ENCODE results near the gene INSR.

The INSR gene

GRCh38 chr19:7104747-7105447, 189.3 kb downstream of the INSR start:
- H3K36me3 ChIP-seq (ENCODE audit: low read depth) = no peaks in the 10 kb centered on the region
- H3K4me1 ChIP-seq (ENCODE audit: insufficient read depth, poor library complexity, severe bottlenecking) = no peaks in the 10 kb centered on the region
- no peaks in the 10 kb centered on the region for H3K27me3 ChIP-seq (ENCODE audit: insufficient read depth, poor library complexity, severe bottlenecking)
- H3K27ac ChIP-seq (ENCODE audit: poor library complexity, severe bottlenecking) = no peak overlapping the region
- ATAC-seq (ENCODE audit: low read depth) = no peak
- H3K4me3 ChIP-seq (ENCODE audit: severe bottlenecking) = no peak overlapping the region
- no peak for DNase-seq (ENCODE audit: low spot score)
- no peak for TF ChIP-seq CTCF (IDR thresholded peaks at IDR 0.05; ENCODE audit: poor library complexity, severe bottlenecking)
- no peaks in the 10 kb centered on the region for H3K9me3 ChIP-seq (ENCODE audit: severe bottlenecking)

- Histone ChIP-seq H3K27me3 (ENCODE audit: insufficient read depth, poor library complexity, severe bottlenecking) (no peaks in the 10 kb centered on the region), H3K4me3 (ENCODE audit: severe bottlenecking) (no peak overlapping the region), H3K36me3 (ENCODE audit: low read depth) (no peaks in the 10 kb centered on the region), H3K27ac (ENCODE audit: poor library complexity, severe bottlenecking) (no peak overlapping the region), H3K4me1 (ENCODE audit: insufficient read depth, poor library complexity, severe bottlenecking) (no peaks in the 10 kb centered on the region), H3K9me3 (ENCODE audit: severe bottlenecking) (no peaks in the 10 kb centered on the region)
- DNase-seq (ENCODE audit: low spot score) = no peak
- no peak for ATAC-seq (ENCODE audit: low read depth)
- TF ChIP-seq CTCF (IDR thresholded peaks at IDR 0.05; ENCODE audit: poor library complexity, severe bottlenecking) = no peak
Observed at GRCh38 chr19:7101498-7102253, 192.5 kb downstream of the INSR start.

- Histone ChIP-seq H3K27me3 (ENCODE audit: insufficient read depth, poor library complexity, severe bottlenecking) (no peaks in the 10 kb centered on the region), H3K4me1 (ENCODE audit: insufficient read depth, poor library complexity, severe bottlenecking) (no peaks in the 10 kb centered on the region), H3K4me3 (ENCODE audit: severe bottlenecking) (peak overlapping the region; percentile 51), H3K36me3 (ENCODE audit: low read depth) (no peaks in the 10 kb centered on the region), H3K9me3 (ENCODE audit: severe bottlenecking) (no peaks in the 10 kb centered on the region), H3K27ac (ENCODE audit: poor library complexity, severe bottlenecking) (peak overlapping the region; percentile 73)
- no peak for TF ChIP-seq CTCF (IDR thresholded peaks at IDR 0.05; ENCODE audit: poor library complexity, severe bottlenecking)
- DNase-seq (ENCODE audit: low spot score) (no peak), ATAC-seq (ENCODE audit: low read depth) (no peak)
Observed at GRCh38 chr19:7099597-7099921, 194.7 kb downstream of the INSR start.

- H3K36me3 ChIP-seq (ENCODE audit: low read depth) = no peaks in the 10 kb centered on the region
- DNase-seq (ENCODE audit: low spot score) (peak; percentile 83), ATAC-seq (ENCODE audit: low read depth) (peak; percentile 87)
- H3K27me3 ChIP-seq (ENCODE audit: insufficient read depth, poor library complexity, severe bottlenecking) = no peaks in the 10 kb centered on the region
- H3K4me3 ChIP-seq (ENCODE audit: severe bottlenecking) = peak overlapping the region; percentile 51
- H3K4me1 ChIP-seq (ENCODE audit: insufficient read depth, poor library complexity, severe bottlenecking) = no peaks in the 10 kb centered on the region
- no peaks in the 10 kb centered on the region for H3K9me3 ChIP-seq (ENCODE audit: severe bottlenecking)
- H3K27ac ChIP-seq (ENCODE audit: poor library complexity, severe bottlenecking) = peak overlapping the region; percentile 73
- no peak for TF ChIP-seq CTCF (IDR thresholded peaks at IDR 0.05; ENCODE audit: poor library complexity, severe bottlenecking)
Observed at GRCh38 chr19:7098701-7099596, 195.3 kb downstream of the INSR start.
